Measurements from ENCODE around the gene ZBTB7C. TPM values are rescaled to one million over a fixed set of nuclear protein-coding genes. Genes with fewer than 3 reads are reported as not detected.

ZBTB7C gene
- total and polyA plus RNA-seq, 2 of the 8 experiments (the other 6 are each of a cell fraction or from before 2014, with no cell fraction given), result 0.15 to 0.45 TPM

DNA sequence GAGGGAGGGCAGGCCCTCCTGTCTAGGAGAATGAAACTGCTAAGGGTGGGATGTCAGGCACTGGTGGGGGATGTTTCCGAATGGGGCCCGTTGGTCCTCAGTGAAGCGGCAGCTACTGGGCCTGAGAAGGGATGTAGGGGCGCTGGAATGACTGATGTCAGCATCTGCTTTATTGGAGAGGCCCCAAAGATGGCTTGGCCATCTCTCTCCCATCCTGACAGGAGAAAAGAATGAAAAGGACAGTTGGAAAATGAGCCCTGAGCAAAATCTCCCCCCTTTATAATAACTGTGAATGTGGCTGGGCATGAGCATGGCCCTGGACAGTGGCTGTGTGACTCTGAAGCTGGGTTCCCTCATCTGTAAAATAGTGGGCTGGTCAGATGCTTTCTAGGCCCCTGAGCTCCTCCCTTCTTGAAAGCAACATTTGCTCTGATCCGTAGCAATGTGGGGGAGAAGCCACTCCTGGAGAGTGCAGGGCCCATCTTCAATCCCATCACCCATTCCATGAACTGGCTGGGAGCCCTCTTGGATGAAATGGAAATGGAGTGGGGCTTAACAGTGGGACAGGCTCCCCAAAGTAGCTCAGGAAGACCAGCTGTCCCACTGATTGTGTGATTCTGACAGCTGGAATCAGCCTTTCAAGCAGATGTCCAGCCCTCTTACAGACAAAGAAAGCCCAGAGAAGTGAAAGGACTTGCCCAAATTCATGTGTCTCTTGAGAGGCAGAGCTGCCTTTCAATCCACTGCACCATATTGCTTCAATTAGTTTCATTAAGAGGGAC lies 246.0 kb downstream of the ZBTB7C start:
- POLR2A ChIA-PET (ENCODE audit: partially characterized antibody), result interaction anchor here (1.0 to 1.5 kb wide), 3 partner anchors 9 to 116 kb away, joined by 3 read pairs; no protein-coding TSS in a partner anchor
- peaks cover 3% of the 10 kb centered on the region; the same call in 1 of the 2 replicates for H3K23me2 ChIP-seq (ENCODE audit: low read depth, low read length)
- no peak for TF ChIP-seq SIX5 (IDR thresholded peaks at IDR 0.05; ENCODE audit: low read depth, low read length)
- no peak for TF ChIP-seq CREB1 (IDR thresholded peaks at IDR 0.05)
- TF ChIP-seq TAF7 (optimal IDR thresholded peaks at IDR 0.05; ENCODE audit: borderline replicate concordance, low read depth, low read length), result no peak
- TF ChIP-seq RBBP5 (IDR thresholded peaks at IDR 0.05; ENCODE audit: borderline replicate concordance, low read depth, low read length), result no peak
- no peak for TF ChIP-seq BCL11A (IDR thresholded peaks at IDR 0.05; ENCODE audit: low read depth in 2 of 2, low read length in 2 of 2)
- TF ChIP-seq CBX5 (IDR thresholded peaks at IDR 0.05; ENCODE audit: low read depth, low read length), result no peak
- TF ChIP-seq ATF2 (IDR thresholded peaks at IDR 0.05; ENCODE audit: low read length), result no peak
- no peak for TF ChIP-seq SUZ12 (IDR thresholded peaks at IDR 0.05; ENCODE audit: low read length)
- no peak for TF ChIP-seq ZNF274 (IDR thresholded peaks at IDR 0.05; ENCODE audit: borderline replicate concordance, extremely low read depth, low read length)
- no peak for TF ChIP-seq GTF2F1 (IDR thresholded peaks at IDR 0.05; ENCODE audit: borderline replicate concordance, low read depth, low read length)

More for the DNA sequence above, 246.0 kb downstream of the ZBTB7C start:
- no peaks in the 10 kb centered on the region for H3K79me1 ChIP-seq (ENCODE audit: low read depth, low read length)
- H3K14ac ChIP-seq (ENCODE audit: insufficient read length), result no peak overlapping the region
- peaks cover 2 to 15% (median 7%) of the 10 kb centered on the region in 4 experiments for H3K4me1 ChIP-seq (replicated peaks in 1 of 4; ENCODE audit: control insufficient read depth in 3 of 4, insufficient read depth in 4 of 4, low read length in 3 of 4)
- no peak overlapping the region for H3K27ac ChIP-seq (ENCODE audit: low read depth, low read length)
- no peak overlapping the region for H3K4me3 ChIP-seq (ENCODE audit: extremely low read depth in 1 of 4, insufficient read depth in 2 of 4, low read depth in 3 of 4, low read length in 4 of 4)
- no peak for FAIRE-seq
- H3K4ac ChIP-seq (replicated peaks; ENCODE audit: insufficient read length, low read depth, low read length), result no peak overlapping the region
- no peaks in the 10 kb centered on the region for H3K79me2 ChIP-seq (ENCODE audit: control insufficient read depth in 1 of 2, insufficient read depth in 2 of 2, low read length in 2 of 2)
- H4K8ac ChIP-seq (ENCODE audit: extremely low read depth, insufficient read depth, low read length), result no peak overlapping the region
- no peaks in the 10 kb centered on the region for H3K9me3 ChIP-seq (ENCODE audit: insufficient read depth in 2 of 2, low read depth in 1 of 2, low read length in 1 of 2)
- H2AFZ ChIP-seq (ENCODE audit: low read length), result no peak overlapping the region
- H2BK20ac ChIP-seq (ENCODE audit: low read length), result no peak overlapping the region
- H3K36me3 ChIP-seq (ENCODE audit: control insufficient read depth in 2 of 4, insufficient read depth in 4 of 4, low read length in 3 of 4), result no peaks in the 10 kb centered on the region
- no peak overlapping the region for H3K18ac ChIP-seq (ENCODE audit: extremely low read depth, low read length)
- no peak overlapping the region for H3K9ac ChIP-seq (replicated peaks in 1 of 4; ENCODE audit: extremely low read depth in 1 of 4, low read depth in 3 of 4, low read length in 3 of 4)
- no peaks in the 10 kb centered on the region for H4K20me1 ChIP-seq (replicated peaks in 1 of 2; ENCODE audit: control insufficient read depth in 1 of 2, insufficient read depth in 2 of 2, low read length in 2 of 2)
- no peak overlapping the region for H3K56ac ChIP-seq (replicated peaks; ENCODE audit: insufficient read length, low read depth, low read length)
- no peak overlapping the region for H3K23ac ChIP-seq (ENCODE audit: insufficient read length)
- no peak overlapping the region for H4K91ac ChIP-seq (replicated peaks; ENCODE audit: insufficient read length, low read length)
- no peak overlapping the region for H2BK120ac ChIP-seq (replicated peaks; ENCODE audit: low read depth, low read length)
- H2BK12ac ChIP-seq (ENCODE audit: low read depth, low read length), result peak overlapping the region; percentile 35; the same call in 1 of the 2 replicates
- H3K27me3 ChIP-seq (replicated peaks in 1 of 4; ENCODE audit: control insufficient read depth in 3 of 4, extremely low read depth in 1 of 4, insufficient read depth in 3 of 4, low read length in 3 of 4), result peaks cover 2 to 34% (median 22%) of the 10 kb centered on the region in 4 experiments
- H4K5ac ChIP-seq (ENCODE audit: insufficient read length, low read depth, low read length), result no peak overlapping the region
- 81% methylated on average over 5 of the region's 5 CpGs; no CpG with 5 or more reads in 1 of the 2 experiments for WGBS, 2 experiments (ENCODE audit: extremely low coverage in 1 of 2, insufficient coverage in 1 of 2, insufficient read length in 1 of 2, insufficient replicate concordance in 2 of 2, low coverage in 1 of 2, low lambda C conversion rate in 2 of 2, missing lambda C conversion rate in 1 of 2)
- H2AK5ac ChIP-seq (ENCODE audit: low read depth, low read length), result 0 out of 2 replicates have a peak overlapping the region, but pooled peaks have one; percentile 19
- CTCF ChIA-PET (ENCODE audit: partially characterized antibody), result interaction anchor here (0.6 to 4.7 kb wide), 12 partner anchors 10 to 282 kb away, joined by 3 to 17 read pairs (median 3); no protein-coding TSS in a partner anchor
- H3K4me2 ChIP-seq (ENCODE audit: insufficient read depth in 1 of 2, low read depth in 2 of 2, low read length in 2 of 2), result no peak overlapping the region; a peak in 1 of 4 replicates
- H2BK15ac ChIP-seq (ENCODE audit: low read length), result 0 out of 2 replicates have a peak overlapping the region, but pooled peaks have one; percentile 62
- no peak overlapping the region for H2BK5ac ChIP-seq (ENCODE audit: low read depth, low read length)
- no peak for DNase-seq (ENCODE audit: low read depth in 1 of 2, low spot score in 2 of 2)
